Stimulated activated CD4-positive, alpha-beta T cell treated with anti-CD3 and anti-CD28 coated beads, Interleukin-4, amount 100 ng/mL, for 24 hours (primary cell): ENCODE measurements around the gene SLC5A3.

ENCODE experiments used
- DNase-seq: peaks from one replicate; pipeline ENCODE4 v3.0.0-alpha.2; 2020

The SLC5A3 gene

GRCh38 chr21:34105947-34106541 is 32.7 kb downstream of the SLC5A3 start:
- DNase-seq: no peak

GRCh38 chr21:34107606-34108005 is 34.2 kb downstream of the SLC5A3 start:
- DNase-seq: no peak

- no peak for DNase-seq
Observed at GRCh38 chr21:34109075-34109474, 35.7 kb downstream of the SLC5A3 start.

- DNase-seq: no peak
Observed at GRCh38 chr21:34110594-34111202, 37.3 kb downstream of the SLC5A3 start.

- no peak for DNase-seq
Observed at GRCh38 chr21:34112316-34113033, 39.1 kb downstream of the SLC5A3 start.

- no peak for DNase-seq
Observed at GRCh38 chr21:34113842-34114241, 40.5 kb downstream of the SLC5A3 start.

- no peak for DNase-seq
Observed at GRCh38 chr21:34115160-34115559, 41.8 kb downstream of the SLC5A3 start.

- no peak for DNase-seq
Observed at GRCh38 chr21:34116569-34116968, 43.2 kb downstream of the SLC5A3 start.

GRCh38 chr21:34120867-34121266 is 47.5 kb downstream of the SLC5A3 start:
- DNase-seq: no peak

GRCh38 chr21:34122047-34122446 is 48.7 kb downstream of the SLC5A3 start:
- DNase-seq: no peak
